Umbilical cord (tissue), 1 donor: ENCODE data around the gene PSMC3IP. TPM values are rescaled to one million over a fixed set of nuclear protein-coding genes. Genes with fewer than 3 reads are reported as not detected.

ENCODE experiments used
- total RNA-seq: library from RNA; depleted of rRNA; stranded (reverse); fragments of >200 nt; gene quantifications from one replicate; pipeline ENCODE4 v1.2.3, GENCODE V29; 2014; ENCODE audit warnings: low replicate concordance; ENCODE audit not compliant: insufficient read depth

PSMC3IP gene
- total RNA-seq, 1 donor from 2014 or later = 1.2 TPM

Other genes starting within 250 kb of the PSMC3IP start
- gene STAT3, start 189.3 kb downstream of the PSMC3IP start, total RNA-seq = 111 TPM
- gene CAVIN1, start 154.5 kb downstream of the PSMC3IP start, total RNA-seq = 759 TPM
- 55.9 TPM for gene ATP6V0A1, start 118.9 kb downstream of the PSMC3IP start, total RNA-seq
- 26.2 TPM for gene NAGLU, start 41.5 kb downstream of the PSMC3IP start, total RNA-seq
- gene HSD17B1, start 24.8 kb downstream of the PSMC3IP start, total RNA-seq = 3.9 TPM
- 8.2 TPM for gene COASY, start 15.6 kb downstream of the PSMC3IP start, total RNA-seq
- 22.6 TPM for gene MLX, start 10.6 kb downstream of the PSMC3IP start, total RNA-seq
- gene RETREG3, start 31.6 kb upstream of the PSMC3IP start, total RNA-seq = 62.4 TPM
- gene TUBG1, start 32.0 kb upstream of the PSMC3IP start, total RNA-seq = 23.8 TPM
- 21.4 TPM for gene TUBG2, start 81.6 kb upstream of the PSMC3IP start, total RNA-seq
- 11.3 TPM for gene PLEKHH3, start 99.3 kb upstream of the PSMC3IP start, total RNA-seq
- gene CCR10, start 104.1 kb upstream of the PSMC3IP start, total RNA-seq = 6.5 TPM
- 5.1 TPM for gene CNTNAP1, start 104.8 kb upstream of the PSMC3IP start, total RNA-seq
- gene EZH1, start 167.3 kb upstream of the PSMC3IP start, total RNA-seq = 43.6 TPM
- 0.96 TPM for gene RAMP2, start 183.5 kb upstream of the PSMC3IP start, total RNA-seq
- 33.2 TPM for gene VPS25, start 195.7 kb upstream of the PSMC3IP start, total RNA-seq
- not detected for gene WNK4, start 202.9 kb upstream of the PSMC3IP start, total RNA-seq
- gene COA3, start 221.0 kb upstream of the PSMC3IP start, total RNA-seq = 47.2 TPM
- gene CNTD1, start 221.1 kb upstream of the PSMC3IP start, total RNA-seq = 0.96 TPM
- 142 TPM for gene BECN1, start 246.6 kb upstream of the PSMC3IP start, total RNA-seq